Activated CD4-positive, alpha-beta T cell treated with anti-CD3 and anti-CD28 coated beads for 4 hours (primary cell): ENCODE results near the gene XKR7.
"Not testable (repeated sequence)": the region's sequence is repeated elsewhere in the genome, so short reads cannot be mapped to it uniquely, and the experiment has no call there.

Experiments
- DNase-seq, 2 donors: peaks; one replicate each; pipeline ENCODE4 v3.0.0-alpha.2; 2020

The XKR7 gene

GRCh38 chr20:32018269-32019155 lies 50.6 kb downstream of the XKR7 start:
- peak; percentile 49 for DNase-seq

DNA sequence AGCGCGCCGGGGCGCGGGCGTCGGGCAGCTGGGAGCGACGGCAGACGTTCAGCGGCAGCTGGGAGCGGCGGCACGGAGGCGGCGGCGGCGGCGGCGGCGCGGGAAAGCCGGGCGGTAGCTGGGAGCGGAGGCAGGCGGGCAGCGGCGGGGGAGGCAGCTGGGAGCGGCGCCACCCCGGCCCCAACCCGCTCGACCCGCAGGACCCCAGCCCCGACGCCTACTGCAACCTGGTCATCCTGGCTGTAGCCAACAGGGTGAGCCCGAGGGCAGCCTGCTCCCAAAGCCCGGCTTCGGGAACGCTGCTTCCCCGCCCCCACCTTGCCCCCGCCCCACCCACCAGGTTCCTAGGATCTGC lies 51.2 kb downstream of the XKR7 start:
- DNase-seq, result no peak

- DNase-seq, result no peak
Observed at GRCh38 chr20:32019563-32020463, 51.9 kb downstream of the XKR7 start.

- no peak for DNase-seq
Observed at GRCh38 chr20:32021091-32021490, 53.1 kb downstream of the XKR7 start.

- no peak for DNase-seq
Observed at GRCh38 chr20:32024683-32025295, 56.8 kb downstream of the XKR7 start.

- DNase-seq, result no peak
Observed at GRCh38 chr20:32027643-32028042, 59.7 kb downstream of the XKR7 start.

DNA sequence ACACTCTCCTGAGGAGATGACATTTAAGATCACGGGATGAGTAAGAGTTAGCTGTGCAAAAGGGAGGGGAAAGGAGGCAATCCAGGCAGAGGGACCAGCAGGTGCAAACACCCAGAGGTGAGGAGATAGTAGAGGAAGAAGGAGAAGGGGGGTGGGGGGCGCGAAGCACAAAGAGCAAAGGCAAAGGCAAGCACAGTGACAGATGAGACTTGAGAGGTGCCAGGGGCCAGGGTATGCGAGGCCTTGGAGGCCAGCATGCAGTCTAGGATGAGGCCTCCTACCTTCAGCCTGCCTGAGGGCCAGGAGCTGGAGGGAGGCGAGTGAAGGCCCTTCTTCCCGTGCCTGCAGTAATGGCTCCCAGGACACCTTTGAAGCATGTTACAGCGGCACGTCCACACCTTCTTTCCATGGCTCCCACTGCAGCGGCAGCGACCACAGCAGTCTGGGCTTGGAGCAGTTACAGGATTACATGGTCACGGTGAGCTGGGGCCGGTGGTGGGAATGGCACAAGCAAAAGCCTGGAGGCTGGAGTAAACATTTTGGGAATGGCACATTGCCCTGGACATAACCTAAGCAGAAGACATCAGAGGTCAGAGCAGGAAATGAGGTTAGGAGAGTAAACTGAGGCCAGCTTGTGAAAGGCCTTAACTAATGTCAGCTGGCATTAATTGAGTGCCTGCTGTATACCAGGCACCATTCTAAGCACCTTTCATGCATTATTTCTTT lies 60.9 kb downstream of the XKR7 start:
- no peak for DNase-seq

- DNase-seq, result no peak
Observed at GRCh38 chr20:32029561-32029960, 61.6 kb downstream of the XKR7 start.

- DNase-seq, result peak; percentile 48
Observed at GRCh38 chr20:32031007-32031958, 63.3 kb downstream of the XKR7 start.

GRCh38 chr20:32033316-32033715 lies 65.4 kb downstream of the XKR7 start:
- DNase-seq, result no peak

DNA sequence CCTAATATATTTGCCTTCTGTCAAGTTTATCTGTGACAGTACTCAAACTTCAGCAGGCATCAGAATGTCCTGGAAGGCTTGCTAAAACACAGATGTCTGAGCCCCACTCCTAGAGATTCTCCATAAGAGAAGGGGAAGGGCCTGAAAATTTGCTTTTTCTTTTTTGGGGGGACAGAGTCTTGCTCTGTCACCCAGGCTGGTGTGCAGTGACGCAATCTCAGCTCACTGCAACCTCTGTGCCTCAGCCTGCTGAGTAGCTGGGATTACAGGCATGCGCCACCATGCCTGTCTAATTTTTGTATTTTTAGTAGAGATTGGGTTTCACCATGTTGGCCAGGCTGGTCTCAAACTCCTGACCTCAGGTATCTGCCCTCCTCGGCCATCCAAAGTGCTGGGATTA lies 65.8 kb downstream of the XKR7 start:
- DNase-seq, result not testable (repeated sequence)

GRCh38 chr20:32034581-32035425 lies 66.9 kb downstream of the XKR7 start:
- no peak for DNase-seq

GRCh38 chr20:32035426-32035779 lies 67.5 kb downstream of the XKR7 start:
- no peak for DNase-seq

DNA sequence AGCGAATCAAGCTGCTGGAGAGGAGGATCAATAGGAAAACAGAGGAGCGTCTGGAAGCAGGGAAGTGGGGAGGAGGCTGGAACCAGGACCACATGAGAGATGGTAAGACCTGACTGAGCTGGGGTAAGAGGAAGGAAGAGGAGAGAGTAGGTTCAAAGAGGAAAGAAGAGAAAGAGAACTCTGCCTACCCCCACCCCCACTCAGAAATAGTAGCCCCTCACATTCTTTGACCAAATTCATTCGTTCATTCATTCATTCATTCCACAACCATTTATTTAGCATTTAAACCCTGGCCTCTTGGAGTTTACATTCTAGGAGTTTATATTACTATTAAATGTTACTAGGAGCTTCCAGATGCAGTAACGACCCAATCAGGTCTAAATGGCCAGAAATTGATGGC lies 68.3 kb downstream of the XKR7 start:
- no peak for DNase-seq

DNA sequence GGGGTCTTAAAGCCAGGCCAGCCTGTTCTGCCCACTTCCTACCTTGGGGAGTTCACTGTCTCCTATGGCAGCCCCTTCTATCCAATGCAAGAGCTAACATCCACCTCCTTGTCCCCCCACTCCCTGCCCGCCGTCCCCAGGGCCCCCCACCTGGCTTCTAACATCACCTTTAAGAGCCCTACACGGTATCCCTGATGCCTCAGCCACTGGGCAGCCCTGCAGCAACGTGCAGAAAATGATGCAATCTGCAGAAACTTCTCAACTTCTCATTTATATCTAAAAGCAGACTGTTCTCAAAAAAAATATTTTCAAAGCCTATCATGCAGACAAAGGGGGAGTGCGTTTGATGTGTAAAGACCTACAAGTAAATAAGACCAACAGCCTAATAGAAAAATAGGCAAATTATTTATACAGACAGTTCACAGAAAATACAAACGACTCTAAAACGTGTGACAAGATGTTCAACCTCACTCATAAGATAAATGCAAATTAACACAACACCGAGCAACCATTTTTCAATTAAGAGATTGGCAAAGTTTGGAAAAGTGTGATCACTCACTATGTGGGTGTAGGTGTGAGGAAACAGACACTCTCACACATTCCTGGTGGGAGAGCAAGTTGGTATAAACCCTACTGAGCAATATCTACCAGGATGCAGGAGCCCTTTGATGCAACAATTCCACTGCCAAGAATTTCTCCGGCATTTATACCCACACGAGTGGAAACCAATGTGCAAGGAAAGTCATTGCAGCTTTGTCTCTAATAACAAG lies 69.0 kb downstream of the XKR7 start:
- DNase-seq, result no peak

- no peak for DNase-seq
Observed at GRCh38 chr20:32037929-32038328, 70.0 kb downstream of the XKR7 start.

DNA sequence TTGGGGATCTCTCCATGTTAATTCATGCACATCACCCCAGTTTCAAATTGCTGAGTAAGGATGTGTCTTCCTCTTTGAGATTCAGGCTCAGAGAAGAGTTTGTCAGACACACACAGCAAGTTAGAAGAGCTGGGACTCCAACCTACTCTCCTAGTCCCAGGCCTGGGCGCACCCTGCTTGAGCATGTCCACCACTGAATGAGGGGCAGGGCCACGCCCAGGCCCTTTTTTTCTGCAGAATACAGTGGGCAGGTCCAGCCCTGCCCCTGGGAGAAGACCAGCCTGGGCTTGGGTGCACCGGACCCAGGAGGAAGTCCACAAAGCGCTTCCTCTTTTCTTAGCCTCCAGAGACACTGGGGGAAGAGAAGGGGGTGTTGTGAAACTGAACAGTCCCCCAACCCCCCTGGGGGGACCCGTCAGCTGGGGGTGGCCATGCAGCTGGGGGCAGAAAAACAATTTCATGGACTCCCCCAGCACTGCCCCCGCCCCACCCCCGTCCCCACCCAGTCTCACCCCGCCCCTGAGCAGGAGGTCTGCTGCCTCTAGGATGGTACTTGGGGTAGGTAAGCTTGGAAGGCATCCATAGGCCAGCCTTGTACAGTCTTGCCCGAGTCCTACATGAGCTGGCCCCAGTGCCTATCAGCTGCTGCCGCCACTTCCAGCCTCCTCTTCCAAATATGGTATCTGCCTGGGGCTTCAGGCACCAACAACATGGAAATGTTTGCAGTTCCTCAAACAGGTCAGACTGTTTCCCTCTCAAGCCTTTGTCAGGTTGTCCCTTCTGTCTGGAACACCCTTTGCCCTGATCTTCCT lies 72.4 kb downstream of the XKR7 start:
- no peak for DNase-seq

DNA sequence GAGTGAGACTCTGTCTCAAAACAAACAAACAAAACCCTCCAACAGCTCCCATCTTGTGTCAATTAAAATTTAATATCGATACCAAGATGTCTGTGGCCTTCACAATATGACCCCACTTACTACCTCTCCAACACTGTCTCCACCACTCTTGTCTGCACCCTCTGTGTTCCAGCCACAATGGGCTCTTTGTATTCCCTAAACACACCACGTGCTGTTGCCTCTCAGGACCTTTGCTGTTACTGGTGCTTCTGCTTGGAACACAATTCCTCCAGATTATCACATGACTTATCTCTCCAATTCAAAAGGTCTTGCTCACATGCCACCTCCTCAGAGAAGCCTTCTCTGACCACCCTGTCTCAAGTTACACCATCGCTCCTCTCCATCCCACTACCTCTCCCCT lies 78.0 kb downstream of the XKR7 start:
- no peak for DNase-seq

GRCh38 chr20:32050324-32050841 lies 82.4 kb downstream of the XKR7 start:
- no peak for DNase-seq
